Osteoblast (primary cell): ENCODE measurements around the gene POT1. TPM values are rescaled to one million over a fixed set of nuclear protein-coding genes. Genes with fewer than 3 reads are reported as not detected.

Experiments
- DNase-seq: peaks from one replicate; pipeline ENCODE4 v3.0.0; 2011; ENCODE audit warnings: low spot score, mixed read lengths; ENCODE audit not compliant: insufficient read length; ENCODE audit errors: missing footprints
- H2AFZ ChIP-seq: 2 replicates; pipeline ENCODE4 v1.6.0; 2011; ENCODE audit warnings: mild to moderate bottlenecking, low read length
- H3K27ac ChIP-seq: 2 replicates; pipeline ENCODE4 v1.5.1; 2011; ENCODE audit warnings: mild to moderate bottlenecking, low read depth, low read length, moderate library complexity
- H3K27me3 ChIP-seq: 2 replicates; pipeline ENCODE4 v1.6.0; 2012; ENCODE audit warnings: mild to moderate bottlenecking, control low read depth, inconsistent platforms, low read length, moderate library complexity; ENCODE audit not compliant: insufficient read depth
- H3K36me3 ChIP-seq: 2 replicates; pipeline ENCODE4 v1.5.1; 2011; ENCODE audit warnings: mild to moderate bottlenecking, low read length, control low read depth, moderate library complexity; ENCODE audit not compliant: insufficient read depth
- H3K4me1 ChIP-seq: 2 replicates; pipeline ENCODE4 v1.5.1; 2011; ENCODE audit warnings: mild to moderate bottlenecking, low read length, control low read depth, moderate library complexity; ENCODE audit not compliant: insufficient read depth
- H3K4me2 ChIP-seq: 2 replicates; pipeline ENCODE4 v1.6.0; 2011; ENCODE audit warnings: mild to moderate bottlenecking, low read length; ENCODE audit not compliant: insufficient read depth
- H3K4me3 ChIP-seq: fragments of 200-600 bp; sonication (generic); 3 replicates; pipeline ENCODE4 v1.5.1; 2012; ENCODE audit warnings: mild to moderate bottlenecking, low read length, inconsistent platforms; ENCODE audit not compliant: insufficient read depth
- H3K79me2 ChIP-seq: 2 replicates; pipeline ENCODE4 v1.6.0; 2012; ENCODE audit warnings: mild to moderate bottlenecking, low read length, control low read depth, inconsistent platforms; ENCODE audit not compliant: insufficient read depth
- H3K9me3 ChIP-seq: 2 replicates; pipeline ENCODE4 v1.5.1; 2011; ENCODE audit warnings: low read depth, low read length, control low read depth
- H4K20me1 ChIP-seq: 2 replicates; pipeline ENCODE4 v1.6.0; 2012; ENCODE audit warnings: mild to moderate bottlenecking, low read length, control low read depth; ENCODE audit not compliant: insufficient read depth
- total RNA-seq: library from RNA; depleted of rRNA; stranded (reverse); fragments of >200 nt; gene quantifications from 2 replicates; pipeline ENCODE4 v1.2.3, GENCODE V29; 2012
- TF ChIP-seq, protein P1 (sequence below): IDR thresholded peaks from 2 replicates; pipeline ENCODE4 v1.5.1; 2011; ENCODE audit warnings: mild to moderate bottlenecking, low read depth, low read length, moderate library complexity; ENCODE audit errors: extremely low read depth

POT1 gene
- total RNA-seq, 1 donor = 23.5 TPM

DNA sequence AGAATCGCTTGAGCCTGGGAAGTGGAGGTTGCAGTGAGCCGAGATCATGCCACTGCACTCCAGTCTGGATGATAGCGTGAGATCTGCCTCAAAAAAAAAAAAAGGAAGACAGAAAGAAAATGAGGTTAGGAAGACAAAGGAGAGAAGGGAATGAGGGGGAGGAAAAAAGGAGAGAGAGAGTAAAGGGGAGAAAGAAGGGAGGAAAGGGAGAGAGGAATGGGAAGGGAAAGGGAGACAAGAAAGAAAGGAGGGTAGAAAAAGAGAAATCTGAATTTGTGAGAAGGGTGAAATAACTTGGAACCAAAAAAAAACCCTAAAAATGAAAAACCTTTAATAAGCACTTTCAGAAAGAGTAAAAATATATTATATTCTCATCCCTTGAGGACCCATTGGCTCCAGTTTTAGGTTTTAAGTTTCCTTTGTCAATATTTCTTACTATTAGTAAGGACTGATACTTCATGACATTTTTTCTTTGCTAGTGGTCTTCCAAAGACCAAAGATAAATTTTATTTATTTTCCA is 54.9 kb downstream of the POT1 start:
- Histone ChIP-seq H3K27ac (no peak overlapping the region), H4K20me1 (no peaks in the 10 kb centered on the region), H2AFZ (no peak overlapping the region), H3K27me3 (no peaks in the 10 kb centered on the region), H3K4me3 (no peak overlapping the region), H3K9me3 (no peaks in the 10 kb centered on the region), H3K79me2 (no peaks in the 10 kb centered on the region), H3K4me2 (no peak overlapping the region), H3K36me3 (peaks cover 2% of the 10 kb centered on the region), H3K4me1 (no peaks in the 10 kb centered on the region)
- TF ChIP-seq, protein P1, sequence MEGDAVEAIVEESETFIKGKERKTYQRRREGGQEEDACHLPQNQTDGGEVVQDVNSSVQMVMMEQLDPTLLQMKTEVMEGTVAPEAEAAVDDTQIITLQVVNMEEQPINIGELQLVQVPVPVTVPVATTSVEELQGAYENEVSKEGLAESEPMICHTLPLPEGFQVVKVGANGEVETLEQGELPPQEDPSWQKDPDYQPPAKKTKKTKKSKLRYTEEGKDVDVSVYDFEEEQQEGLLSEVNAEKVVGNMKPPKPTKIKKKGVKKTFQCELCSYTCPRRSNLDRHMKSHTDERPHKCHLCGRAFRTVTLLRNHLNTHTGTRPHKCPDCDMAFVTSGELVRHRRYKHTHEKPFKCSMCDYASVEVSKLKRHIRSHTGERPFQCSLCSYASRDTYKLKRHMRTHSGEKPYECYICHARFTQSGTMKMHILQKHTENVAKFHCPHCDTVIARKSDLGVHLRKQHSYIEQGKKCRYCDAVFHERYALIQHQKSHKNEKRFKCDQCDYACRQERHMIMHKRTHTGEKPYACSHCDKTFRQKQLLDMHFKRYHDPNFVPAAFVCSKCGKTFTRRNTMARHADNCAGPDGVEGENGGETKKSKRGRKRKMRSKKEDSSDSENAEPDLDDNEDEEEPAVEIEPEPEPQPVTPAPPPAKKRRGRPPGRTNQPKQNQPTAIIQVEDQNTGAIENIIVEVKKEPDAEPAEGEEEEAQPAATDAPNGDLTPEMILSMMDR = no peak
- DNase-seq = no peak

DNA sequence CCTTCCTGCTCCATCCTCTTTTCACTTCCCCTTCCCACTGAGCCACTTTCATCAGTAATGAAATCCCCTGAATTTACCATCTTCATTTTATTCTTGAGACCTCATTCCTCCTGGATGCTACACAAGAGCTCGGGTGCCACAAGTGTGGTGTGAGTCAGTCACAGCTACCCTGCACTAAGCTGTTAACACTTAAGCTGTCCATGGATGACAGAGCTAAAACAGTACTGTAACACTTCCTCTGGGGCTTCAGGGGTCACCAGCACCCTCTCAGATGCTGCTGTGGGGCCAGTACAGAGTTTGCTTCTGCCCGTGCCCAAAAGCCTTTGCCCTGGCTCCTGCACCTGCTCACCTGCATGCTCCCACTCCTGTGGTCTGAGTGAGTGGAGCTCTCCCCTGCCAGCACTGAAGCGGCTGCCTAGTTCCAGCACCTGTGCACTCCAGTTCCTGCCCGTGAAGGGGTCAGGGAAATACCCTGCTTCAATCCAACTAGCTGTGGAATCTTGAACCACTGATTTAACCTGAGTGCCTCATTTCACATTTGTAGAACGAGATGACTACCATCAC is 71.9 kb downstream of the POT1 start:
- no peaks in the 10 kb centered on the region for H3K36me3 ChIP-seq
- TF ChIP-seq, protein P1 = no peak
- H3K4me2 ChIP-seq = no peak overlapping the region

DNA sequence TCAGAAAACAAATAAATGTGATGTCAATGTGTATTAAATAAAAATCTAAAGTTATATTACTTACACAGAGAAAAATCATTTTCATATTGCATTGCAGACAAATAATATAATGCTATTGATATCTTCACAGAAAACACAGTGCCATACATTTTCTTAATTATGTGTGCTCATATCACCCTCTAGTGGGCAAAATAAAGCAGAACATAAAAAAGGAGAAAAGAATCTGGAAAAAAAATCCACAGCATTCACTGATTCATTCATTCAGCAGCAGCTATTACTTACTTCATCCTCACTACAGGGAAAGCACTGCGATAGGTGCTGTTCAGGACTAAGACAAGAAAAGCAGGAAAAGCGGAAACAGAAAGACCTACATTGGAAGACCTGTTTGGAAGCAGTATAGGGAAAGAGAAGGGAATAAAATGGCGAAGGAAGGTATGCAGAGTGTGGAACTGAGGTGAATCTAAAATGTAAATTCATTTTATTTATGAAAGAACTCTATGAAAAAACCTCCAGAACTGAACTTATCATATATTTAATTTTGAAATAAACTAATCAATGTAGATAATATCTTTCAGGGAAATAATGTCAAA is 73.2 kb downstream of the POT1 start:
- Histone ChIP-seq H3K27me3 (no peaks in the 10 kb centered on the region), H2AFZ (no peak overlapping the region), H3K4me1 (no peaks in the 10 kb centered on the region), H3K79me2 (no peaks in the 10 kb centered on the region), H3K27ac (no peak overlapping the region), H3K9me3 (no peaks in the 10 kb centered on the region), H4K20me1 (no peaks in the 10 kb centered on the region), H3K4me2 (no peak overlapping the region), H3K36me3 (no peaks in the 10 kb centered on the region), H3K4me3 (no peak overlapping the region)
- TF ChIP-seq, protein P1 = peak; percentile 67
- no peak for DNase-seq

More for the DNA sequence above, 71.9 kb downstream of the POT1 start:
- no peaks in the 10 kb centered on the region for H3K4me1 ChIP-seq
- H3K4me3 ChIP-seq = no peak overlapping the region
- H3K79me2 ChIP-seq = no peaks in the 10 kb centered on the region
- H3K27me3 ChIP-seq = no peaks in the 10 kb centered on the region
- H3K27ac ChIP-seq = no peak overlapping the region
- no peak for DNase-seq
- no peaks in the 10 kb centered on the region for H3K9me3 ChIP-seq
- H2AFZ ChIP-seq = no peak overlapping the region
- no peaks in the 10 kb centered on the region for H4K20me1 ChIP-seq

DNA sequence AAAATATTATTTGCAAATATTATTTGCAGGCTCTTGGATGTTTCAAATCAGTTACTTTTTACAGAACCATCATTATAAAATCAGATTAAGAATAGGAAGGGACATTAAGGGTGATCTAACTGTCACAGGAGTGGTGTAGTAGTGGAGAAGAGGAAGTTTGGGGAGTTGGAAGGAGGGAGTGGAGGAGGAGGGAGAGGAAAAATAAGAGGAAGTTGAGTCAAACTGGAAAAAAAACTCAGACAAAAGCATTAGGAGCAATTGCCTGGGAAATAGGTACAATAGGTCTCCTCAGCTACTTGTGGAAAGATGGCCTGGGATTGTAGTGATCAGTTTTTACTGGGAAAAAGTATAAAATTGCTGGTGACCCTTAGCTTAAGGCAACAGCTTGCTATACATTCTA is 86.3 kb downstream of the POT1 start:
- TF ChIP-seq, protein P1 = no peak
- H3K27ac ChIP-seq = no peak overlapping the region
- H2AFZ ChIP-seq = no peak overlapping the region
- DNase-seq = no peak
- H3K4me2 ChIP-seq = no peak overlapping the region
- no peak overlapping the region for H3K4me3 ChIP-seq
- H3K9me3 ChIP-seq = no peaks in the 10 kb centered on the region
- H3K79me2 ChIP-seq = no peaks in the 10 kb centered on the region
- no peaks in the 10 kb centered on the region for H4K20me1 ChIP-seq
- peaks cover 2% of the 10 kb centered on the region for H3K36me3 ChIP-seq
- H3K27me3 ChIP-seq = no peaks in the 10 kb centered on the region
- no peaks in the 10 kb centered on the region for H3K4me1 ChIP-seq
